ENCODE measurements around the gene ITSN2.

DNA sequence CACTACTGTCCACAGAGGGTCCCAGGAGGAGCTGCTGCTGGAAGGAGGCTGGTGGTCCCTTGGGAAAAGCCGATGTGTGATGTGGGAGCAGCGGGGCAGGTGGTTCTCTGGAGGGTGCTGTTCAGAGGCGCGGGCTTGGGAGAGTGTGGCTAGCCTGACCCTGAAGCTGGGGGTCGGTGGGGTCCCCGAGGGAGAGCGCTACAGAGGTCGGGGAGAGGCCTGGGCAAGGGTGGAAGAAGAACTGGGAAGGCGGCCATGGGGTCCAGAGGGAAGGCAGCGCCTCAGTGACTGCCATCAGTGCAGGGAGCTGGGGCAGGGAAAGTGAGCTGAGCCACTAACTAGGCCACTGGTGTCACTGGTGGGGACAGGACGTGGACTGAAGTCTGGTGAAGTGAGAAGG lies 153.0 kb downstream of the ITSN2 start:
- TF ChIP-seq CTCF (IDR thresholded peaks at IDR 0.05; ENCODE audit: poor library complexity, severe bottlenecking) (no peak), TAF1 (IDR thresholded peaks at IDR 0.05; ENCODE audit: low read depth) (no peak), EP300 (conservative IDR thresholded peaks at IDR 0.05; ENCODE audit: poor library complexity, severe bottlenecking) (no peak), EZH2 (IDR thresholded peaks at IDR 0.05; ENCODE audit: borderline replicate concordance, insufficient read depth, low read length, poor library complexity, severe bottlenecking) (no peak)
